Hematopoietic multipotent progenitor cell treated with erythropoietin and hydrocortisone succinate and interleukin-3 and kit ligand, for 17 days (in vitro differentiated cells): Measurements from ENCODE around the gene PRR20E.
"Not testable (repeated sequence)": the region's sequence is repeated elsewhere in the genome, so short reads cannot be mapped to it uniquely, and the experiment has no call there.

ENCODE experiments used
- DNase-seq: peaks from one replicate; pipeline ENCODE4 v3.0.0-alpha.2; 2015; ENCODE audit warnings: low spot score

The PRR20E gene

DNA sequence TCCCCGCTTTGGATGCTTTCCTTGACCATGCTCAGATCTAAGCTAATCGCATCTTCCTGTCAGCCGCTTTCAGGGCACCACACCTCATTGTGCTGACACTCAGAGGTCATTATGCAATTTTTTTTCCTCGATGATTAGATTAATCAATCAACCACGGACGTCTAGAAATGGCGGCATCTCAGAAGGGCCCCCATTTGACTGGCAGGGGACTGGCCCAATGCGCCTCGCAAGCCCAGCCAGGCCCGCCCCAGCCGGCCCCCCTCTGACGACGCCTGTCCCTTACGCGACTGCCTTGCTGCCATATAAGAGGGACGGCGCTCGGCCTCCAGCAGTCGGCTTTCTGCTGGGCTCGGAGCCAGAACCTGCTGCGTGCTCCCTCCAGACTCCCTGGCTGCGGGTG lies at the start of gene PRR20E:
Gene PRR20E (plus strand): TSS at position 301 of the 400 bp plus-strand sequence. CDS start 387 bp downstream, outside the sequence.
- not testable (repeated sequence) for DNase-seq

GRCh38 chr13:57123681-57124080 lies 43.3 kb upstream of the PRR20E start:
- no peak for DNase-seq

- no peak for DNase-seq
Observed at GRCh38 chr13:57128909-57129308, 38.1 kb upstream of the PRR20E start.

- no peak for DNase-seq
Observed at GRCh38 chr13:57136093-57136492, 30.9 kb upstream of the PRR20E start.

DNA sequence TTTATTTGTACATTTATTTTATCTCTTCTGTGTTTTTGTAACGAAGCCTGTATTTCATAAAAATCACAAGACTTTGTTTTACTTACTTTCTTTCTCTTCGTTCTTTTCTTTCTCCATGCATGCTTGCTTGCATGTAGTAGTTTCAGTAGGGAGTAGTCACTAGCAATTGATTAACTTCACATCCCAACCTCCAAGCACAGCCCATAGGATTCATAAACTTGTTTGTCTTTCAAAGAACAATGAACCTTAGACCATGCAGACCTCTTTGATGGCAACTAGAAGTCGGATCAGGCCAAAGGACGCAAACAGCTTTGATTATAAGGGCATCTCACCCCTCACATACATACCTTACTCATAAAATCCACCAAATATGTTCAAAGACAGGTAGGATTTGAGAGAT lies 29.4 kb upstream of the PRR20E start:
- no peak for DNase-seq

- DNase-seq, result no peak
Observed at GRCh38 chr13:57138988-57139387, 28.0 kb upstream of the PRR20E start.

DNA sequence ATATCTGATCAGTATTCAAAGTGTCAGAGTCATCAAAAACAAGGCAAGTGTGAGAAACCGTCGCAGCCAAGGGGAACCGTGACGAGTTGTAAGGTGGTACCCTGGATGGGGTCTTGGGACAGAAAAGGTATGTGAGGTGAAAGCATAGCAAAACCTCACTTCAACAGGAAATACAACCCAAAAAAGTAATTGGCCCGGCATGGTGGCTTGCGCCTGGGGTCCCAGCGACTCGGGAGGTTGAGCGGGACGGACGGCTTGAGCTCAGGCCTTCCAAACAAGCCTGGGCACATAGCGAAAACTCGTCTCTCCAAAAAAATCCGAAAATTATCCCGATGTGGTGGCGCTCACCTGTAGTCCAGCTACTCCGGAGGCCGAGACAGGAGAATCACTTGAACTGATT lies 27.2 kb upstream of the PRR20E start:
- not testable (repeated sequence) for DNase-seq

DNA sequence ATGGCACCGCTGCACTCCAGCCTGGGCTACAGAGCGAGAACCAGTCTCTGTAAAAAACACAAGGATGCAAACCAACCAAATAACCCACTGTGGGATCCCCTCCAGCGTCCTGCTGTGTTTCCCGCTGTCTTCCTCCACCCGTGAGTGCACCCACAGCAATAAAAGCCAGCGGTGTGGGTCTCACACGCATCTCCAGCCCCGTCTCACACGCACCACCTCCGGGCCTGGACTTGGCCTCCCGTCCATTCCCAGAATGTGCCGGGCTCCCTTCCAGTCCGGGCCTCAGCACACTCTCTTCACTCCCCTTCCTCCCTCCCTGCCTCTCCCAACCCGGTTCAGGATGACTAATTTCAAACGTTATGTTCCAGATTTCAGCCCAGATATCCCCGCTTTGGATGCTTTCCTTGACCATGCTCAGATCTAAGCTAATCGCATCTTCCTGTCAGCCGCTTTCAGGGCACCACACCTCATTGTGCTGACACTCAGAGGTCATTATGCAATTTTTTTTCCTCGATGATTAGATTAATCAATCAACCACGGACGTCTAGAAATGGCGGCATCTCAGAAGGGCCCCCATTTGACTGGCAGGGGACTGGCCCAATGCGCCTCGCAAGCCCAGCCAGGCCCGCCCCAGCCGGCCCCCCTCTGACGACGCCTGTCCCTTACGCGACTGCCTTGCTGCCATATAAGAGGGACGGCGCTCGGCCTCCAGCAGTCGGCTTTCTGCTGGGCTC lies 26.6 kb upstream of the PRR20E start, which contains the start of gene PRR20A:
Gene PRR20A (plus strand): TSS at position 684 of the 734 bp plus-strand sequence. CDS start 387 bp downstream, outside the sequence.
- not testable (repeated sequence) for DNase-seq

DNA sequence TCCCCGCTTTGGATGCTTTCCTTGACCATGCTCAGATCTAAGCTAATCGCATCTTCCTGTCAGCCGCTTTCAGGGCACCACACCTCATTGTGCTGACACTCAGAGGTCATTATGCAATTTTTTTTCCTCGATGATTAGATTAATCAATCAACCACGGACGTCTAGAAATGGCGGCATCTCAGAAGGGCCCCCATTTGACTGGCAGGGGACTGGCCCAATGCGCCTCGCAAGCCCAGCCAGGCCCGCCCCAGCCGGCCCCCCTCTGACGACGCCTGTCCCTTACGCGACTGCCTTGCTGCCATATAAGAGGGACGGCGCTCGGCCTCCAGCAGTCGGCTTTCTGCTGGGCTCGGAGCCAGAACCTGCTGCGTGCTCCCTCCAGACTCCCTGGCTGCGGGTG lies 19.8 kb upstream of the PRR20E start, which contains the start of gene PRR20B:
Gene PRR20B (plus strand): TSS at position 301 of the 400 bp plus-strand sequence. CDS start 387 bp downstream, outside the sequence.
- DNase-seq, result not testable (repeated sequence)

GRCh38 chr13:57148106-57148505 lies 18.9 kb upstream of the PRR20E start:
- DNase-seq, result not testable (repeated sequence)

GRCh38 chr13:57153761-57154160 lies 13.2 kb upstream of the PRR20E start, which contains the start of gene PRR20C:
TSS of gene PRR20C (plus strand) at chr13:57154061. CDS start at chr13:57154448, 387 bp downstream.
- DNase-seq, result not testable (repeated sequence)

GRCh38 chr13:57160332-57160731 lies 6.7 kb upstream of the PRR20E start, which contains the start of gene PRR20D:
TSS of gene PRR20D (plus strand) at chr13:57160632. CDS start at chr13:57161019, 387 bp downstream.
- DNase-seq, result not testable (repeated sequence)

DNA sequence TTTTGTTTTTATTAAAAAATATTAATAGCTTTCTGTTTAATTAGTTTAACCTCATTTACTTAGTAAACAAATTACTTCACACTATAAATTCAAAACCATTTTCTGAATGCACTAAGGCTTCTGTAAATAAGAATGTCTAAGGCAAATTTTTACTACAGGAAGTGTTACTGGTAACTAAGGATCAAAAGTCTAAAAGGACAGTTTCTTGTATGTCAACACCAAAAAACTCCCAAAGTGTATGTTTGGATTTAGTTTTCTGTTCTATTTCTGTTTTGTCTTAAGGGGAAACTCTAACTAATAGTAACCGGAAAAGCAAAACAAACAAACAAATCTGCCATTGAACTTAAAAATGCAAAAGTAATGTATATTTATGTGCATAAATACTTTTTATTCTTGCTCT lies 24.7 kb downstream of the PRR20E start:
- no peak for DNase-seq

DNA sequence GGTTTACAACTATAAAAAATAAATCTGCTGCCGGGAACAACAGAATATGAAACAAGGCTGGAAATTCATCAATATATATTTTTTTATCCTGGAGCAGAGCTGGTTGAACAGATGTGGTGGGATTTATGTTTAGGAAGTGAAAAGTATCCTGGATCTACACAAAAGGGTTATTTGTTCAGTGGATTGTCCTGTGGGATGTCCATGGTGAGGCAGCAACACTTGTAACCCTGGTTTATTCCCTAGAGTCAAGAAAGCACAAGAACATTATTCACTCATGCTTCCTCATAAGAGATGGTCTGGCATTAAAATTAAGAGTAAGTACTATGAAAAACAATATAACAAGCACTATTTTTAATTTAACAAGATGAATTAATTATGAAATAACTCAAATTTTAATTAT lies 46.0 kb downstream of the PRR20E start:
- no peak for DNase-seq
